Measurements from ENCODE around the gene FKBP1A.

Gene FKBP1A

GRCh38 chr20:1415667-1416468 is 23.0 kb upstream of the FKBP1A start:
- DNase-seq (ENCODE audit: low read depth) = peak; percentile 83
- peak; percentile 61 for TF ChIP-seq MAX (IDR thresholded peaks at IDR 0.05; ENCODE audit: low read depth, low read length)
- TF ChIP-seq CTCF (IDR thresholded peaks at IDR 0.05; ENCODE audit: low read depth, low read length) = no peak
- peak; percentile 43; the same call in 1 of the 2 replicates for TF ChIP-seq MYC (IDR thresholded peaks at IDR 0.05; ENCODE audit: low read depth, low read length)
- H3K4me3 ChIP-seq (ENCODE audit: low read depth, low read length) = no peak overlapping the region

GRCh38 chr20:1414982-1415381 is 22.1 kb upstream of the FKBP1A start:
- no peak for DNase-seq (ENCODE audit: low read depth)
- TF ChIP-seq MYC (IDR thresholded peaks at IDR 0.05; ENCODE audit: low read depth, low read length) (no peak), POLR2A (IDR thresholded peaks at IDR 0.05; ENCODE audit: extremely low read depth, insufficient read length) (no peak), CTCF (IDR thresholded peaks at IDR 0.05; ENCODE audit: low read depth, low read length) (no peak), MAX (IDR thresholded peaks at IDR 0.05; ENCODE audit: low read depth, low read length) (no peak)
- no peak overlapping the region for H3K4me3 ChIP-seq (ENCODE audit: low read depth, low read length)

- no peak for DNase-seq (ENCODE audit: low read depth)
- TF ChIP-seq POLR2A (IDR thresholded peaks at IDR 0.05; ENCODE audit: extremely low read depth, insufficient read length) = no peak
- no peak for TF ChIP-seq CTCF (IDR thresholded peaks at IDR 0.05; ENCODE audit: low read depth, low read length)
- TF ChIP-seq MYC (IDR thresholded peaks at IDR 0.05; ENCODE audit: low read depth, low read length) = no peak
- TF ChIP-seq MAX (IDR thresholded peaks at IDR 0.05; ENCODE audit: low read depth, low read length) = no peak
- H3K4me3 ChIP-seq (ENCODE audit: low read depth, low read length) = no peak overlapping the region
These were observed 12.9 kb upstream of the FKBP1A start for GRCh38 chr20:1405801-1406200.

- TF ChIP-seq CTCF (IDR thresholded peaks at IDR 0.05; ENCODE audit: low read depth, low read length) (no peak), MYC (IDR thresholded peaks at IDR 0.05; ENCODE audit: low read depth, low read length) (no peak)
- no peak for DNase-seq (ENCODE audit: low read depth)
- no peak overlapping the region for H3K4me3 ChIP-seq (ENCODE audit: low read depth, low read length)
These were observed 10.8 kb upstream of the FKBP1A start for GRCh38 chr20:1403624-1404023.

- TF ChIP-seq MYC (IDR thresholded peaks at IDR 0.05; ENCODE audit: low read depth, low read length) (no peak), POLR2A (IDR thresholded peaks at IDR 0.05; ENCODE audit: extremely low read depth, insufficient read length) (no peak), MAX (IDR thresholded peaks at IDR 0.05; ENCODE audit: low read depth, low read length) (no peak), CTCF (IDR thresholded peaks at IDR 0.05; ENCODE audit: low read depth, low read length) (no peak)
- H3K4me3 ChIP-seq (ENCODE audit: low read depth, low read length) = no peak overlapping the region
- DNase-seq (ENCODE audit: low read depth) = no peak
These were observed 9.3 kb upstream of the FKBP1A start for GRCh38 chr20:1402149-1402548.
